H1 (cell line): ENCODE data around the gene TRMT61A. TPM values are rescaled to one million over a fixed set of nuclear protein-coding genes. Genes with fewer than 3 reads are reported as not detected.

ENCODE experiments used
- ATF3 ChIP-seq: IDR thresholded peaks from 2 replicates; pipeline ENCODE4 v1.6.1; 2011; ENCODE audit warnings: low read depth, mild to moderate bottlenecking, low read length; ENCODE audit not compliant: insufficient read depth
- CBX8 ChIP-seq: fragments of 300-800, 300-1000 bp; sonication (generic); IDR thresholded peaks from 2 replicates; pipeline ENCODE4 v1.7.1; 2016; ENCODE audit warnings: low read depth, low read length, borderline replicate concordance
- CHD7 ChIP-seq: fragments of 300-600 bp; sonication (generic); IDR thresholded peaks from 2 replicates; pipeline ENCODE4 v1.7.1; 2012; ENCODE audit warnings: low read length, moderate library complexity, mild to moderate bottlenecking, inconsistent platforms; ENCODE audit not compliant: insufficient replicate concordance
- EP300 ChIP-seq, 2 experiments: IDR thresholded peaks; 1 replicate in 1 of 2; 2 replicates in 1 of 2; pipeline ENCODE4 v1.6.1; 2011 to 2012; ENCODE audit warnings: low read depth in 2 of 2, low read length in 2 of 2, mild to moderate bottlenecking in 2 of 2, borderline replicate concordance in 1 of 2, inconsistent platforms in 1 of 2, moderate library complexity in 1 of 2
- HDAC2 ChIP-seq, 2 experiments: fragments of 300-600 bp in 1 of 2; sonication (generic) in 1 of 2; IDR thresholded peaks; 2 replicates each; pipeline ENCODE4 v1.6.1; 2011 to 2012; ENCODE audit warnings: low read depth in 2 of 2, low read length in 2 of 2, mild to moderate bottlenecking in 2 of 2, moderate library complexity in 2 of 2, borderline replicate concordance in 1 of 2, inconsistent platforms in 1 of 2
- KDM5A ChIP-seq: fragments of 200-600 bp; IDR thresholded peaks from 2 replicates; pipeline ENCODE4 v1.7.1; 2012; ENCODE audit warnings: mild to moderate bottlenecking, low read length, inconsistent platforms, mixed read lengths
- polyA plus RNA-seq, 7 experiments: library from polyadenylated mRNA; depleted of rRNA in 3 of 7; stranded (reverse) in 5 of 7; unstranded in 2 of 7; fragments of >200 nt in 5 of 7; fragments of 200-250 nt in 2 of 7; gene quantifications; 1 replicate in 5 of 7; 2 replicates in 1 of 7; 4 replicates in 1 of 7; pipeline versions ENCODE4 v1.2.1 to v1.2.3, GENCODE V29; 2011 to 2013; ENCODE audit warnings: missing spikeins in 2 of 7, mixed read lengths in 2 of 7
- total RNA-seq: library from RNA; stranded (reverse); fragmentation: NEBNext Ultra II Directional; extraction: Animal tissue kit (Norgen Biotek cat#: 25700); gene quantifications from 2 replicates; pipeline ENCODE4 v1.2.1, GENCODE V29; 2021

TRMT61A gene
- total and polyA plus RNA-seq, 2 of the 8 experiments (the other 6 are each of a cell fraction or from before 2014, with no cell fraction given) = 15.8 to 19.0 TPM

DNA sequence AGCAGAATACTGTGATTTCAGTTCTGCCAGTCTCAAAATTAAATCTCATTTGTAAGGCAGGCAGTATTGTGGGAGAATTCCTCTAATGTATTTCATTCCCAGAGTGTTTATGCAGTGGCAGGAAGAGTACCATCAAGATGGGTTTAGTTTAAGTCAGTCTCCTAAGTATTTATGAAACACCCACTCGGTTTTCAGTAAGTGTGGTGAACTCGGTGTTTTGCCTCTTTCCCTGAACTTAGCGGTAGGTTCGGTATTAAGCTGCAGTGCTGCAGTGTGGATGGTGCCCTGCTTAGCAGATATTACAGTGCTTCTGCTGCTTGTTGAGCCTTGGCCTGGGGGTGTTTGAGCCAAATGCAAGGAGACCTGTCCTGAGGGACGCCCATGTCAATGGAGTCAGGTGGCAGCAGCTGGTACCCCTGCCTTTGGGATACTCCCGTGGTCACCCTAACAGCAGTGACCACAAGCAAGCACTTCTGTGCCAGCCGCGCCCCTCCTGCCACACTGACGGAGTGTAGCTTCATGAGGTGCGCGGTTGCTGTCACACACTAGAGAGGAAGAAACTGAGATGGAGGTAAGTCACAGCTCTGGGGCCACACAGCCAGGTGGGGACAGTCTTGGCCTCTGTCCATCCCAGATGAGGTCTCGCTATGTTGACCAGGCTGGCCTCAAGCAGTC, 49.5 kb downstream of the TRMT61A start (continued):
- TF ChIP-seq EP300 (IDR thresholded peaks at IDR 0.05; ENCODE audit: borderline replicate concordance in 1 of 2, low read depth in 2 of 2, low read length in 2 of 2) = no peak
- no peak for TF ChIP-seq CBX8
- no peak for TF ChIP-seq HDAC2 (IDR thresholded peaks at IDR 0.05; ENCODE audit: borderline replicate concordance in 1 of 2, low read depth in 2 of 2, low read length in 2 of 2)
- no peak for TF ChIP-seq ATF3
- TF ChIP-seq KDM5A = no peak
- TF ChIP-seq CHD7 = no peak
